Measurements from ENCODE around the gene ZDHHC18.

ZDHHC18 gene

GRCh38 chr1:26787381-26787705 is 39.1 kb upstream of the ZDHHC18 start:
- peaks cover 0 to 14% of the 10 kb centered on the region in 2 experiments; a peak in 1 of 3 replicates for H3K36me3 ChIP-seq (ENCODE audit: control insufficient read depth in 2 of 2, insufficient read depth in 1 of 2, low read length in 2 of 2)
- peak overlapping the region; percentile 90 for H3K27ac ChIP-seq (ENCODE audit: extremely low read depth, low read depth, low read length)
- no peaks in the 10 kb centered on the region for H3K9me3 ChIP-seq (ENCODE audit: control insufficient read depth, insufficient read depth, low read depth, low read length)
- 0 out of 2 replicates have a peak, but pooled peaks have one; percentile 22 for TF ChIP-seq ZNF501 (tag by site-specific recombination; IDR thresholded peaks at IDR 0.05)
- TF ChIP-seq, protein P1, sequence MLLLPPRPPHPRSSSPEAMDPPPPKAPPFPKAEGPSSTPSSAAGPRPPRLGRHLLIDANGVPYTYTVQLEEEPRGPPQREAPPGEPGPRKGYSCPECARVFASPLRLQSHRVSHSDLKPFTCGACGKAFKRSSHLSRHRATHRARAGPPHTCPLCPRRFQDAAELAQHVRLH (tag by site-specific recombination; IDR thresholded peaks at IDR 0.05) = no peak
- 0 out of 2 replicates have a peak, but pooled peaks have one; percentile 22 for TF ChIP-seq ZNF2 (tag by site-specific recombination; IDR thresholded peaks at IDR 0.05)
- POLR2A ChIA-PET = interaction anchor here (0.8 to 3.8 kb wide), 9 partner anchors 12 to 184 kb away, joined by 3 to 56 read pairs (median 4); partner anchors contain the start of gene ARID1A
- H3K4me3 ChIP-seq (ENCODE audit: low read depth, low read length) = peak overlapping the region; percentile 75
- CTCF ChIA-PET = interaction anchor here (0.8 to 6.8 kb wide), 5 partner anchors 14 to 185 kb away, joined by 5 to 281 read pairs (median 31); partner anchors contain the start of gene ARID1A
- peaks cover 16% of the 10 kb centered on the region for H3K4me1 ChIP-seq (ENCODE audit: control insufficient read depth, insufficient read depth, low read length)

DNA sequence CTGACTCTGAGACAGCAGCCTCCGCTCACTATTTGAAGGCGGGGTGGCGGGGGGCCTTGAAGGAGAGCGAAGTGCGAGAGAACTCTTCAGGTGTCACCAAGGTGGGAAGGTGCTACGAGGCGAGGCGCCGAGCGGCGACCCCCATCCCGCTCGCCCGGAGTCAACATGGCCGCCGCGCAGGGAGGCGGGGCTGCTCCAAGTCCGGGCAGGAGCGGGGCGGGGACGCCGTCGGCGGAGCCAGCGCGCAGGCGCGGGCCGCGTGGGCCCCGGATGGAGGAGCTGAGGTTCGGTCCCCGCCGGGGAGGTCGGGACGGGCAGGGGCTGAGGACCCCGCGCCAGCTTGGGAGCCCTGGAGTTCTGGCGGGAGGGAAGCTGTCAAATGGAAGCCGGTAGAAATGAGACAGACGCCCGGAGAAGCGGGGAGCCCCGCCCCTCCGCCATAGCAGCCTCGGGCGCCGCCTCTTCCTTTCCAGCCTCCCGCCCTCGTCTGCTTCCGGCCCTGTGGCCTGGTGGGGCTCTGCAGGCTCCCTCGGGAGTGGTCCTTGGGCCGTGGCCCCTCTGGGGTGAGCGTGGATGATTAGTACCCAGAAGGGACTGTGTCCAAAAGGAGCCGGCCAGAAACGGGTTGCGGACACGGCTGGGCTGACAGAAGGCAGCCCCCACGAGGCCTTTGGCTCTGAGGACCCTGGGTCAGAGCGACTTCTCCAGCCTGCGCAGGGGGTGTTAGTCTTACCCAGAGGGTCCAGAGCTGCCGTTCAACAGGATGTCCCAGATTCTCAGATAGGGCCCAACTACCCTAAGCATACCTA is 38.6 kb upstream of the ZDHHC18 start, which contains the start of gene PIGV:
Gene PIGV, plus strand, starts transcription at position 245 of the 809 bp plus-strand sequence. CDS start 2,866 bp downstream, outside the sequence.
- POLR2A ChIA-PET = interaction anchor here (0.8 to 3.8 kb wide), 12 partner anchors 12 to 288 kb away, joined by 3 to 56 read pairs (median 4); partner anchors contain the start of genes ARID1A and ZDHHC18
- no peaks in the 10 kb centered on the region for H3K9me3 ChIP-seq (ENCODE audit: control insufficient read depth, insufficient read depth, low read depth, low read length)
- H3K27ac ChIP-seq (ENCODE audit: extremely low read depth, low read depth, low read length) = peak within 1 kb of the TSS; percentile 90
- peak within 1 kb of the TSS; percentile 75 for H3K4me3 ChIP-seq (ENCODE audit: low read depth, low read length)
- CTCF ChIA-PET = interaction anchor here (0.7 to 6.8 kb wide), 19 partner anchors 11 to 236 kb away, joined by 3 to 281 read pairs (median 8); partner anchors contain the start of gene ARID1A
- peaks cover 14% of the 10 kb centered on the region for H3K4me1 ChIP-seq (ENCODE audit: control insufficient read depth, insufficient read depth, low read length)
- peaks cover 0 to 13% of the 10 kb centered on the region in 2 experiments; a peak in 1 of 3 replicates for H3K36me3 ChIP-seq (ENCODE audit: control insufficient read depth in 2 of 2, insufficient read depth in 1 of 2, low read length in 2 of 2)
- TF ChIP-seq PRDM4 (tag by site-specific recombination; IDR thresholded peaks at IDR 0.05) (no peak), ZNF10 (tag by site-specific recombination; IDR thresholded peaks at IDR 0.05) (no peak), KLF16 (tag by site-specific recombination; IDR thresholded peaks at IDR 0.05) (peak; percentile 77), ZBTB6 (tag by site-specific recombination; IDR thresholded peaks at IDR 0.05) (no peak; the same call in 1 of the 2 replicates), ZBTB7A (tag by site-specific recombination; IDR thresholded peaks at IDR 0.05; ENCODE audit: low read depth) (no peak), KLF10 (tag by site-specific recombination; IDR thresholded peaks at IDR 0.05) (peak; percentile 72), SP7 (tag by site-specific recombination; IDR thresholded peaks at IDR 0.05) (peak; percentile 45), MZF1 (tag by site-specific recombination; IDR thresholded peaks at IDR 0.05; ENCODE audit: borderline replicate concordance) (no peak), ZNF571 (tag by site-specific recombination; IDR thresholded peaks at IDR 0.05) (no peak), ZBTB48 (tag by site-specific recombination; IDR thresholded peaks at IDR 0.05) (peak; percentile 81), ZNF555 (tag by site-specific recombination; conservative IDR thresholded peaks at IDR 0.05) (no peak), ZNF707 (tag by site-specific recombination; IDR thresholded peaks at IDR 0.05) (no peak), ZNF146 (tag by site-specific recombination; IDR thresholded peaks at IDR 0.05) (no peak), ZEB2 (tag by site-specific recombination; IDR thresholded peaks at IDR 0.05) (no peak), ZNF529 (tag by site-specific recombination; IDR thresholded peaks at IDR 0.05; ENCODE audit: insufficient replicate concordance) (no peak), GLIS1 (tag by site-specific recombination; IDR thresholded peaks at IDR 0.05) (peak; percentile 67), ZNF214 (tag by site-specific recombination; IDR thresholded peaks at IDR 0.05; ENCODE audit: borderline replicate concordance) (no peak), ZSCAN18 (tag by site-specific recombination; IDR thresholded peaks at IDR 0.05) (no peak), PRDM1 (tag by site-specific recombination; IDR thresholded peaks at IDR 0.05) (no peak), ZNF341 (tag by site-specific recombination; IDR thresholded peaks at IDR 0.05; ENCODE audit: low read depth) (no peak)
- TF ChIP-seq, protein P2, sequence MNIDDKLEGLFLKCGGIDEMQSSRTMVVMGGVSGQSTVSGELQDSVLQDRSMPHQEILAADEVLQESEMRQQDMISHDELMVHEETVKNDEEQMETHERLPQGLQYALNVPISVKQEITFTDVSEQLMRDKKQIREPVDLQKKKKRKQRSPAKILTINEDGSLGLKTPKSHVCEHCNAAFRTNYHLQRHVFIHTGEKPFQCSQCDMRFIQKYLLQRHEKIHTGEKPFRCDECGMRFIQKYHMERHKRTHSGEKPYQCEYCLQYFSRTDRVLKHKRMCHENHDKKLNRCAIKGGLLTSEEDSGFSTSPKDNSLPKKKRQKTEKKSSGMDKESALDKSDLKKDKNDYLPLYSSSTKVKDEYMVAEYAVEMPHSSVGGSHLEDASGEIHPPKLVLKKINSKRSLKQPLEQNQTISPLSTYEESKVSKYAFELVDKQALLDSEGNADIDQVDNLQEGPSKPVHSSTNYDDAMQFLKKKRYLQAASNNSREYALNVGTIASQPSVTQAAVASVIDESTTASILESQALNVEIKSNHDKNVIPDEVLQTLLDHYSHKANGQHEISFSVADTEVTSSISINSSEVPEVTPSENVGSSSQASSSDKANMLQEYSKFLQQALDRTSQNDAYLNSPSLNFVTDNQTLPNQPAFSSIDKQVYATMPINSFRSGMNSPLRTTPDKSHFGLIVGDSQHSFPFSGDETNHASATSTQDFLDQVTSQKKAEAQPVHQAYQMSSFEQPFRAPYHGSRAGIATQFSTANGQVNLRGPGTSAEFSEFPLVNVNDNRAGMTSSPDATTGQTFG (tag by site-specific recombination; IDR thresholded peaks at IDR 0.05; ENCODE audit: borderline replicate concordance) = no peak
- TF ChIP-seq, protein P3, sequence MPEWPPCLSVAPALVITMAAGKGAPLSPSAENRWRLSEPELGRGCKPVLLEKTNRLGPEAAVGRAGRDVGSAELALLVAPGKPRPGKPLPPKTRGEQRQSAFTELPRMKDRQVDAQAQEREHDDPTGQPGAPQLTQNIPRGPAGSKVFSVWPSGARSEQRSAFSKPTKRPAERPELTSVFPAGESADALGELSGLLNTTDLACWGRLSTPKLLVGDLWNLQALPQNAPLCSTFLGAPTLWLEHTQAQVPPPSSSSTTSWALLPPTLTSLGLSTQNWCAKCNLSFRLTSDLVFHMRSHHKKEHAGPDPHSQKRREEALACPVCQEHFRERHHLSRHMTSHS (tag by site-specific recombination; IDR thresholded peaks at IDR 0.05) = no peak

Data from HEK293 (cell line).